GM12878 (cell line): ENCODE results near the gene SDK2. TPM values are rescaled to one million over a fixed set of nuclear protein-coding genes. Genes with fewer than 3 reads are reported as not detected.

Experiments
- ATAC-seq: fragments of 200-7000 bp; cut with Tn5 transposase; 3 replicates; pipeline ENCODE4 v1.9.1; 2020; ENCODE audit warnings: mild to moderate bottlenecking, moderate library complexity
- BruUV-seq: library from RNA; stranded (reverse); fragments of 400-500 nt; replicated peaks from 2 replicates; lab custom pipeline; 2021; lab: Mats Ljungman, UMichigan
- CTCF ChIA-PET: fragments of 300-600 bp; sonication (Branson Sonifier 250); formaldehyde crosslinking; extraction: SDS; loops from one replicate; lab custom pipeline; 2021; ENCODE audit warnings: inconsistent platforms; lab: Yijun Ruan, JAX
- POLR2A ChIA-PET: fragments of 350-600 bp; formaldehyde crosslinking; extraction: SDS; loops from one replicate; lab custom pipeline; 2021; ENCODE audit warnings: inconsistent platforms; lab: Charles Lee
- RAD21 ChIA-PET: fragments of 300-600 bp; sonication (Branson Sonifier 250); formaldehyde crosslinking; loops from one replicate; lab custom pipeline; 2023; ENCODE audit warnings: antibody characterized with exemption; ENCODE audit not compliant: unreplicated experiment; lab: Charles Lee
- SMC1A ChIA-PET: fragments of 300-600 bp; sonication (Branson Sonifier 250); formaldehyde crosslinking; loops from one replicate; lab custom pipeline; 2023; ENCODE audit not compliant: unreplicated experiment, uncharacterized antibody; lab: Charles Lee
- DNase-seq: peaks from one replicate; pipeline ENCODE4 v3.0.0-alpha.2; 2011; ENCODE audit warnings: low read depth, low spot score
- FAIRE-seq: peaks from 3 replicates; lab custom pipeline; 2011; peaks lifted over from hg19 to GRCh38; lab: Jason Lieb, UNC
- H2AFZ ChIP-seq: 2 replicates; pipeline ENCODE4 v1.6.0; 2011; ENCODE audit warnings: low read depth, low read length, control low read depth; ENCODE audit not compliant: control insufficient read depth
- H3K27ac ChIP-seq: 2 replicates; pipeline ENCODE4 v1.5.1; 2011; ENCODE audit warnings: control low read depth; ENCODE audit not compliant: control insufficient read depth, insufficient read depth
- H3K27me3 ChIP-seq, 2 experiments: replicated peaks in 1 of 2; 2 replicates each; pipeline versions ENCODE4 v1.6.0 to v1.6.1; 2011; ENCODE audit warnings: low read length in 1 of 2; ENCODE audit not compliant: control insufficient read depth in 2 of 2, insufficient read depth in 2 of 2
- H3K36me3 ChIP-seq, 2 experiments: 2 replicates each; pipeline ENCODE4 v1.5.1; 2011; ENCODE audit warnings: low read length in 1 of 2; ENCODE audit not compliant: control insufficient read depth in 2 of 2, insufficient read depth in 2 of 2
- H3K4me1 ChIP-seq: 2 replicates; pipeline ENCODE4 v1.6.1; 2011; ENCODE audit warnings: mild to moderate bottlenecking, low read length, moderate library complexity, mixed read lengths; ENCODE audit not compliant: control insufficient read depth, insufficient read depth
- H3K4me2 ChIP-seq: 2 replicates; pipeline ENCODE4 v1.6.0; 2011; ENCODE audit warnings: control low read depth; ENCODE audit not compliant: control insufficient read depth, insufficient read depth
- H3K4me3 ChIP-seq: fragments of 200-600 bp; sonication (generic); 2 replicates; pipeline ENCODE4 v1.5.1; 2016
- H3K79me2 ChIP-seq: 2 replicates; pipeline ENCODE4 v1.6.0; 2011; ENCODE audit warnings: low read length; ENCODE audit not compliant: control insufficient read depth, insufficient read depth
- H3K9ac ChIP-seq: 2 replicates; pipeline ENCODE4 v1.8.0; 2011; ENCODE audit warnings: low read length, control low read depth, mixed read lengths; ENCODE audit not compliant: control insufficient read depth, insufficient read depth
- H3K9me3 ChIP-seq: replicated peaks from 3 replicates; pipeline ENCODE4 v1.5.1; 2011; ENCODE audit warnings: mild to moderate bottlenecking, low read length; ENCODE audit not compliant: control insufficient read depth, insufficient read depth
- H4K20me1 ChIP-seq: 2 replicates; pipeline ENCODE4 v1.6.0; 2011; ENCODE audit not compliant: control insufficient read depth, insufficient read depth
- BMI1 ChIP-seq: fragments of 450-650 bp; IDR thresholded peaks from 2 replicates; pipeline ENCODE4 v1.6.1; 2016; ENCODE audit warnings: mild to moderate bottlenecking, moderate library complexity, borderline replicate concordance
- CBX3 ChIP-seq: fragments of 200-600 bp; sonication (generic); IDR thresholded peaks from 2 replicates; pipeline ENCODE4 v1.6.1; 2016; ENCODE audit warnings: low read depth, borderline replicate concordance
- ZSCAN29 ChIP-seq: fragments of 450-650 bp; IDR thresholded peaks from 2 replicates; pipeline ENCODE4 v1.6.1; 2017; ENCODE audit warnings: mild to moderate bottlenecking, moderate library complexity
- WGBS: methylation state at CpG from one replicate; pipeline ENCODE4 v1.1.6; 2016; ENCODE audit warnings: low lambda C conversion rate; ENCODE audit not compliant: insufficient replicate concordance, insufficient coverage; ENCODE audit errors: missing lambda C conversion rate; 5-methylcytosine and 5-hydroxymethylcytosine counted together
- in situ Hi-C: fragments of 300-500 bp; cut with MboI; formaldehyde crosslinking; loops from 9 replicates; pipeline ENCODE4 v1.14.3; 2018; ENCODE audit warnings: mixed read lengths
- intact Hi-C: fragments of 100-400 bp; cut with micrococcal nuclease; formaldehyde crosslinking; loops from one replicate; pipeline ENCODE4 v1.14.2; 2022; ENCODE audit not compliant: unreplicated experiment
- polyA plus RNA-seq, 11 experiments: library from polyadenylated mRNA; depleted of rRNA in 4 of 11; unstranded in 6 of 11; stranded (reverse) in 5 of 11; fragments of >200 nt; fragmentation: Nextera tagmentation in 4 of 11; fragmentation: Illumina TruSeq in 1 of 11; extraction: Ambion mirVana in 4 of 11; extraction: Trizol in 1 of 11; gene quantifications; 1 replicate in 1 of 11; 2 replicates in 10 of 11; pipeline versions ENCODE4 v1.2.1 to v1.2.3, GENCODE V29; 2011 to 2016; ENCODE audit warnings: inconsistent platforms in 2 of 11, missing spikeins in 2 of 11, low read depth in 1 of 11
- total RNA-seq, 4 experiments: library from RNA; depleted of rRNA in 3 of 4; stranded (reverse); fragments of >200 nt in 3 of 4; fragmentation: Illumina TruSeq in 1 of 4; extraction: Trizol in 1 of 4; gene quantifications; 2 replicates each; pipeline versions ENCODE4 v1.2.1 to v1.2.3, GENCODE V29; 2013 to 2021
- TF ChIP-seq, protein P1 (sequence below): IDR thresholded peaks from 2 replicates; pipeline ENCODE4 v1.6.1; 2012; ENCODE audit warnings: mild to moderate bottlenecking, low read depth, low read length
- TF ChIP-seq, protein P2 (sequence below): fragments of 450-650 bp; formaldehyde crosslinking; IDR thresholded peaks from 2 replicates; pipeline ENCODE4 v1.4.0; 2020; ENCODE audit warnings: mild to moderate bottlenecking, moderate library complexity

SDK2 gene
- total and polyA plus RNA-seq, 10 of the 15 experiments (the other 5 are each of a cell fraction or from before 2014, with no cell fraction given), result 0.03 to 0.08 (median 0.03) TPM; not detected in 7

DNA sequence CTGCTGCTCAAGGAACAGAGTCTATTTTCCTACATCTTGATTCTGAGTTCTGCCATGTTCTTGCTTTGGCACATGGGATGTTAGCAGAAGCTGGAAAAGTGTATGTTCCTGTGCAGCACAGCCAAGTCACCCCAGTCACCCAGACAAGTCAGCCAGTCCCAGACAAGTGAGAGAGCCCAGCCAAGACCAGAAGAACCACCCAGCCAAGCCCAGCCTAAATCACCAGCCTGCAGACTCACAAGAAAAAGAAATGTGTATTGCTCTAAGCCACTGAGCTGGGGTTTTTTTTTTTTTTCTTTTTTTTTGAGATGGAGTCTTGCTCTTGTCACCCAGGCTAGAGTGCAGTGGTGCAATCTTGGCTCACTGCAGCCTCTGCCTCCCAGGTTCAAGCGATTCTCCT lies 191.2 kb downstream of the SDK2 start:
- Histone ChIP-seq H3K4me3 (no peak overlapping the region), H3K36me3 (no peaks in the 10 kb centered on the region), H3K27me3 (peaks cover 0 to 1% of the 10 kb centered on the region in 2 experiments; a peak in 1 of 4 replicates), H3K4me1 (no peaks in the 10 kb centered on the region), H3K79me2 (no peaks in the 10 kb centered on the region), H3K9ac (no peak overlapping the region), H2AFZ (no peak overlapping the region), H3K4me2 (no peak overlapping the region), H3K27ac (no peak overlapping the region), H3K9me3 (no peaks in the 10 kb centered on the region; the same call in 2 of the 3 replicates), H4K20me1 (no peaks in the 10 kb centered on the region)
- ChIA-PET POLR2A (no interaction called here), SMC1A (no interaction called here), CTCF (no interaction called here), RAD21 (no interaction called here)
- in situ Hi-C loops (no loop called here), intact Hi-C loops (no loop called here)
- no peak for FAIRE-seq
- WGBS, result 13% methylated on average over 1 of the region's 1 CpG
- no peak for ATAC-seq
- no peak for DNase-seq
- no TSS peak for BruUV-seq
- no peak for TF ChIP-seq CBX3
- TF ChIP-seq BMI1, result no peak
- TF ChIP-seq, protein P1, sequence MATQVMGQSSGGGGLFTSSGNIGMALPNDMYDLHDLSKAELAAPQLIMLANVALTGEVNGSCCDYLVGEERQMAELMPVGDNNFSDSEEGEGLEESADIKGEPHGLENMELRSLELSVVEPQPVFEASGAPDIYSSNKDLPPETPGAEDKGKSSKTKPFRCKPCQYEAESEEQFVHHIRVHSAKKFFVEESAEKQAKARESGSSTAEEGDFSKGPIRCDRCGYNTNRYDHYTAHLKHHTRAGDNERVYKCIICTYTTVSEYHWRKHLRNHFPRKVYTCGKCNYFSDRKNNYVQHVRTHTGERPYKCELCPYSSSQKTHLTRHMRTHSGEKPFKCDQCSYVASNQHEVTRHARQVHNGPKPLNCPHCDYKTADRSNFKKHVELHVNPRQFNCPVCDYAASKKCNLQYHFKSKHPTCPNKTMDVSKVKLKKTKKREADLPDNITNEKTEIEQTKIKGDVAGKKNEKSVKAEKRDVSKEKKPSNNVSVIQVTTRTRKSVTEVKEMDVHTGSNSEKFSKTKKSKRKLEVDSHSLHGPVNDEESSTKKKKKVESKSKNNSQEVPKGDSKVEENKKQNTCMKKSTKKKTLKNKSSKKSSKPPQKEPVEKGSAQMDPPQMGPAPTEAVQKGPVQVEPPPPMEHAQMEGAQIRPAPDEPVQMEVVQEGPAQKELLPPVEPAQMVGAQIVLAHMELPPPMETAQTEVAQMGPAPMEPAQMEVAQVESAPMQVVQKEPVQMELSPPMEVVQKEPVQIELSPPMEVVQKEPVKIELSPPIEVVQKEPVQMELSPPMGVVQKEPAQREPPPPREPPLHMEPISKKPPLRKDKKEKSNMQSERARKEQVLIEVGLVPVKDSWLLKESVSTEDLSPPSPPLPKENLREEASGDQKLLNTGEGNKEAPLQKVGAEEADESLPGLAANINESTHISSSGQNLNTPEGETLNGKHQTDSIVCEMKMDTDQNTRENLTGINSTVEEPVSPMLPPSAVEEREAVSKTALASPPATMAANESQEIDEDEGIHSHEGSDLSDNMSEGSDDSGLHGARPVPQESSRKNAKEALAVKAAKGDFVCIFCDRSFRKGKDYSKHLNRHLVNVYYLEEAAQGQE, result no peak
- TF ChIP-seq, protein P2, sequence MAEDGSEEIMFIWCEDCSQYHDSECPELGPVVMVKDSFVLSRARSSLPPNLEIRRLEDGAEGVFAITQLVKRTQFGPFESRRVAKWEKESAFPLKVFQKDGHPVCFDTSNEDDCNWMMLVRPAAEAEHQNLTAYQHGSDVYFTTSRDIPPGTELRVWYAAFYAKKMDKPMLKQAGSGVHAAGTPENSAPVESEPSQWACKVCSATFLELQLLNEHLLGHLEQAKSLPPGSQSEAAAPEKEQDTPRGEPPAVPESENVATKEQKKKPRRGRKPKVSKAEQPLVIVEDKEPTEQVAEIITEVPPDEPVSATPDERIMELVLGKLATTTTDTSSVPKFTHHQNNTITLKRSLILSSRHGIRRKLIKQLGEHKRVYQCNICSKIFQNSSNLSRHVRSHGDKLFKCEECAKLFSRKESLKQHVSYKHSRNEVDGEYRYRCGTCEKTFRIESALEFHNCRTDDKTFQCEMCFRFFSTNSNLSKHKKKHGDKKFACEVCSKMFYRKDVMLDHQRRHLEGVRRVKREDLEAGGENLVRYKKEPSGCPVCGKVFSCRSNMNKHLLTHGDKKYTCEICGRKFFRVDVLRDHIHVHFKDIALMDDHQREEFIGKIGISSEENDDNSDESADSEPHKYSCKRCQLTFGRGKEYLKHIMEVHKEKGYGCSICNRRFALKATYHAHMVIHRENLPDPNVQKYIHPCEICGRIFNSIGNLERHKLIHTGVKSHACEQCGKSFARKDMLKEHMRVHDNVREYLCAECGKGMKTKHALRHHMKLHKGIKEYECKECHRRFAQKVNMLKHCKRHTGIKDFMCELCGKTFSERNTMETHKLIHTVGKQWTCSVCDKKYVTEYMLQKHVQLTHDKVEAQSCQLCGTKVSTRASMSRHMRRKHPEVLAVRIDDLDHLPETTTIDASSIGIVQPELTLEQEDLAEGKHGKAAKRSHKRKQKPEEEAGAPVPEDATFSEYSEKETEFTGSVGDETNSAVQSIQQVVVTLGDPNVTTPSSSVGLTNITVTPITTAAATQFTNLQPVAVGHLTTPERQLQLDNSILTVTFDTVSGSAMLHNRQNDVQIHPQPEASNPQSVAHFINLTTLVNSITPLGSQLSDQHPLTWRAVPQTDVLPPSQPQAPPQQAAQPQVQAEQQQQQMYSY, result no peak
- no peak for TF ChIP-seq ZSCAN29
